OCI-LY3 (cell line): ENCODE results near the gene HUS1.

Experiments used
- CTCF ChIP-seq: fragments of 200-600, 300-600 bp; sonication (generic); IDR thresholded peaks from 2 replicates; pipeline ENCODE4 v1.5.1; 2014; ENCODE audit warnings: antibody characterized with exemption, low read length, low read depth
- EZH2phosphoT487 ChIP-seq: fragments of 200-600 bp; shearing (Covaris generic); IDR thresholded peaks from 2 replicates; pipeline ENCODE4 v1.6.1; 2018; ENCODE audit warnings: antibody characterized with exemption, mixed run types, low read depth

DNA sequence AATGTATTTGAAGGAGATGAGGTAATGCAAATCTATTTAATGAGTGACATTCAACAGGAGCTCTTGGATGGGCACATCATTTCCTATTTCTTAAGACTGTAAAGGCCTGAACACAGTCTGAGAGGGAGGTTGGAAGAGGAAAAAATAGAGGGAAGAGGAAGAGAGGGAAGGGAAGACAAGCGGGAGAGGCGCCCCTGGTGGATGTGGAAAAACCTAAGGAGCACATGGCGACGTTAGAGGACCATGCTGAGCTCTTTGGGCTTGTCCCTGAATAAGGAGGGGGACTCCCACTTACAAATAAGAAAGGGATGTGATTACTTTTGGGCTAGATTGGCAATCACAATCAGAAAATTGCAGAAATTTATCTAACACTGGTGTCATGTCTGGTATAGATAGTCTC, 29.8 kb upstream of the HUS1 start:
- TF ChIP-seq CTCF: no peak
- TF ChIP-seq EZH2phosphoT487: no peak
